Gastrocnemius medialis (tissue), 4 donors: ENCODE results near the gene TRIM8. TPM values are rescaled to one million over a fixed set of nuclear protein-coding genes. Genes with fewer than 3 reads are reported as not detected.

ENCODE experiments used
- ATAC-seq, 2 donors: fragments of 150-250 bp; one replicate each; pipeline ENCODE4 v1.9.1; 2016
- DNase-seq, 2 donors: peaks; one replicate each; pipeline ENCODE4 v3.0.0-alpha.2; 2019
- H3K27ac ChIP-seq, 4 donors: fragments of 200-600 bp; sonication (generic); 1 replicate in 1 of 4; 2 replicates in 3 of 4; pipeline ENCODE4 v1.5.1; 2016 to 2018; ENCODE audit warnings: mild to moderate bottlenecking in 2 of 4, moderate library complexity in 1 of 4
- H3K27me3 ChIP-seq, 3 donors: fragments of 200-600 bp; sonication (generic) in 2 of 3; 1 replicate in 1 of 3; 2 replicates in 2 of 3; pipeline versions ENCODE4 v1.5.1 to v1.6.0; 2016 to 2019; ENCODE audit warnings: mild to moderate bottlenecking in 1 of 3, moderate library complexity in 1 of 3
- H3K36me3 ChIP-seq, 2 donors: fragments of 200-600 bp; sonication (generic) in 1 of 2; one replicate each; pipeline ENCODE4 v1.5.1; 2017 to 2018
- H3K4me1 ChIP-seq, 2 donors: fragments of 200-600 bp; sonication (generic) in 1 of 2; one replicate each; pipeline ENCODE4 v1.5.1; 2016 to 2017; ENCODE audit warnings: mild to moderate bottlenecking in 2 of 2
- H3K4me3 ChIP-seq, 4 donors: fragments of 200-600 bp; sonication (generic) in 3 of 4; 1 replicate in 1 of 4; 2 replicates in 3 of 4; pipeline ENCODE4 v1.5.1; 2016 to 2019; ENCODE audit warnings: mild to moderate bottlenecking in 2 of 4
- H3K9me3 ChIP-seq, 3 donors: fragments of 200-600 bp; sonication (generic) in 2 of 3; 1 replicate in 1 of 3; 2 replicates in 2 of 3; pipeline ENCODE4 v1.5.1; 2016 to 2019
- POLR2A ChIP-seq, 2 donors: fragments of 450-650 bp; IDR thresholded peaks; one replicate each; pipeline ENCODE4 v1.6.1; 2017; ENCODE audit warnings: antibody characterized with exemption in 2 of 2, mild to moderate bottlenecking in 2 of 2, moderate library complexity in 2 of 2
- in situ Hi-C, 4 donors: fragments of 200-750 bp; cut with MboI; loops; one replicate each; pipeline versions ENCODE4 v1.15.0 to v1.8.0; 2017; ENCODE audit warnings: low sequenced_read_pairs in 4 of 4
- intact Hi-C: fragments of 100-400 bp; cut with DNase I; formaldehyde crosslinking; loops from one replicate; pipeline ENCODE4 v1.15.1; 2023; ENCODE audit warnings: low total_unique reads
- total RNA-seq, 4 donors: library from RNA; depleted of rRNA; stranded (reverse); fragments of >200 nt; gene quantifications; one replicate each; pipeline versions ENCODE4 v1.1.0 to v1.2.3, GENCODE V29; 2016
- TF ChIP-seq, protein P1 (sequence below), 5 experiments: fragments of 450-650 bp in 3 of 5; fragments of 200-600 bp in 2 of 5; sonication (generic) in 2 of 5; IDR thresholded peaks in 4 of 5; conservative IDR thresholded peaks in 1 of 5; 1 replicate in 4 of 5; 2 replicates in 1 of 5; pipeline ENCODE4 v1.5.1; 2016 to 2019; ENCODE audit warnings: antibody characterized with exemption in 5 of 5, mild to moderate bottlenecking in 3 of 5, moderate library complexity in 3 of 5

TRIM8 gene
- total RNA-seq, 4 donors from 2014 or later, result 113 to 222 (median 138) TPM

DNA sequence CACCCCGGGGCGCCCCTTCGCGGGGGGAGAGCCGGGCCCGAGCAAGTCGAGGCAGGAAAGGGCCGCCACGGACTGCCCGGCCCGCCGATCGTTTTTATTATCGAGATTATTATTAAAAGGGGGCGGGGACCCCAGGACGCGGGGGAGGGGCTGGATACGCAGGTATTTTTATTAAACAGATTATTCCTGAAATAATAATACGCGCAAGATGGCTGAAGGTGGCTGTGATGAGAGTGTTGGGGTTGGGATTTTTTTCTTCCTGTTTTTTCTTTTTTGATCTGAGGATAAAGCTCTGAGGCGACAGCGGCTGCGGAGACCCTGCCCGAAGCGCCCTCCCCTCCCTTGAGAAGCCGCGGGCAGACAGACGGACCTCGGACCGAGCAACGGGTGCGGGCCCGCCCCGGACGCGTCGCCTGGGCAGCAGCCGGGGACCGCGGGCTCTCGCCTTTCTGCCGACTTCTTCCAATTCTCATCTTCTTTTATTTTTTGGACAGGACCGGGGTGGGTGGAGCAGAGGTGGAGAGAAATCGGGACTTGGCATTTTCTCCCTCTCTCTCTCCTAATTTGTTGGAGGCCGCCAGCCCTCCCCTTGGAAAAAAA lies 1.4 kb upstream of the TRIM8 start:
- intact Hi-C loops (loop anchor here (2.0 kb wide), 2 partner anchors 22 to 134 kb away; no protein-coding TSS in a partner anchor), in situ Hi-C loops (no loop called here)
- Histone ChIP-seq H3K9me3 (no peaks in the 10 kb centered on the region), H3K27ac (peak overlapping the region; percentile 99 to 100 (median 100)), H3K36me3 (no peaks in the 10 kb centered on the region), H3K27me3 (no peaks in the 10 kb centered on the region), H3K4me3 (peak overlapping the region; percentile 62 to 90 (median 80)), H3K4me1 (peaks cover 19 to 22% of the 10 kb centered on the region in 2 donors)
- no peak for ATAC-seq
- no peak for TF ChIP-seq POLR2A (IDR thresholded peaks at IDR 0.05)
- TF ChIP-seq, protein P1, sequence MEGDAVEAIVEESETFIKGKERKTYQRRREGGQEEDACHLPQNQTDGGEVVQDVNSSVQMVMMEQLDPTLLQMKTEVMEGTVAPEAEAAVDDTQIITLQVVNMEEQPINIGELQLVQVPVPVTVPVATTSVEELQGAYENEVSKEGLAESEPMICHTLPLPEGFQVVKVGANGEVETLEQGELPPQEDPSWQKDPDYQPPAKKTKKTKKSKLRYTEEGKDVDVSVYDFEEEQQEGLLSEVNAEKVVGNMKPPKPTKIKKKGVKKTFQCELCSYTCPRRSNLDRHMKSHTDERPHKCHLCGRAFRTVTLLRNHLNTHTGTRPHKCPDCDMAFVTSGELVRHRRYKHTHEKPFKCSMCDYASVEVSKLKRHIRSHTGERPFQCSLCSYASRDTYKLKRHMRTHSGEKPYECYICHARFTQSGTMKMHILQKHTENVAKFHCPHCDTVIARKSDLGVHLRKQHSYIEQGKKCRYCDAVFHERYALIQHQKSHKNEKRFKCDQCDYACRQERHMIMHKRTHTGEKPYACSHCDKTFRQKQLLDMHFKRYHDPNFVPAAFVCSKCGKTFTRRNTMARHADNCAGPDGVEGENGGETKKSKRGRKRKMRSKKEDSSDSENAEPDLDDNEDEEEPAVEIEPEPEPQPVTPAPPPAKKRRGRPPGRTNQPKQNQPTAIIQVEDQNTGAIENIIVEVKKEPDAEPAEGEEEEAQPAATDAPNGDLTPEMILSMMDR (IDR thresholded peaks at IDR 0.05 in 4 of 5, conservative IDR thresholded peaks at IDR 0.05 in 1 of 5), result no peak
- DNase-seq, result peak; percentile 42 to 51

DNA sequence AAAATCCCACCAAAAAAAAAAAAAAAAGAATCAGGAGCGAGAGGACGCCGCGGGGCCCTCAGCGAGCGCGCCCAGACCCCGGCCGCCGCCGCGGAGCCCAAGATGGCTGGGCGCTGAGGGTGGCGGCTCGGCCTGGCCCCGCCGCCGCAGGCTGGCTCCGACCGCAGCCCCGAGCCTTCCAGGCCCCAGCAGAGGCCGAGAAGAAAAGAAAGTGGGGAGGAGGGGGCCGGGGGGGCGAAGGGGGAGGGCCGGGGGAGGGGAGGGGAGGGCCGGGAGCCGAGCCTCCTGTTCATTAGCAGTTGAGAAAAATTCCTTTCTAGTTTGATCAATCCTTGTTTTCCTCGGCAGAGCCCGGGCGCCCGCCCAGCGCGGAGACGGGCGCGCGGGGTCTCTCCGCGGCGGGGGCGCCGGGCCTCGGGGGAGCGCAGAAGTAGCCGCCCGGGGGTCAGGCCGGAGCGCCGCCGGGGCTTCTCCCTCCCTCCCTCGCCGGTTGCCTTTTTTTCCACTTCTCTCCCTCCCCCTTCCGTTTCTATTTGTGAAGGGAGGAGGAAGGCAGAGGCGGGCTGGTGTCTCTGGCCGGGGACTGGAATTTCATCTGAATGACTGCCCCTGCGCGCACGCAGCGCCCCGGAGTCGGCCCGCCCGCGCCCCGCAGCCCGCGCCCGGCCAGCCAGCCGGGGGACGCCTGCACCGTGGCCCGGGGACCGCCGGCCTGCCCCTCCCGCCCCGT lies 778 bp upstream of the TRIM8 start:
- peak; percentile 74 to 79 for DNase-seq
- intact Hi-C loops (loop anchor here (2.0 kb wide), 2 partner anchors 23 to 133 kb away; no protein-coding TSS in a partner anchor), in situ Hi-C loops (no loop called here)
- peak; percentile 66 to 85 for TF ChIP-seq POLR2A (IDR thresholded peaks at IDR 0.05)
- TF ChIP-seq, protein P1 (IDR thresholded peaks at IDR 0.05 in 4 of 5, conservative IDR thresholded peaks at IDR 0.05 in 1 of 5), result peak in 1 of 5 experiments; percentile 1
- Histone ChIP-seq H3K27me3 (no peaks in the 10 kb centered on the region), H3K4me3 (peak overlapping the region; percentile 62 to 90 (median 80)), H3K9me3 (no peaks in the 10 kb centered on the region), H3K27ac (peak overlapping the region; percentile 99 to 100 (median 100)), H3K4me1 (peaks cover 26 to 29% of the 10 kb centered on the region in 2 donors), H3K36me3 (no peaks in the 10 kb centered on the region)
- peak; percentile 16 to 23 for ATAC-seq

DNA sequence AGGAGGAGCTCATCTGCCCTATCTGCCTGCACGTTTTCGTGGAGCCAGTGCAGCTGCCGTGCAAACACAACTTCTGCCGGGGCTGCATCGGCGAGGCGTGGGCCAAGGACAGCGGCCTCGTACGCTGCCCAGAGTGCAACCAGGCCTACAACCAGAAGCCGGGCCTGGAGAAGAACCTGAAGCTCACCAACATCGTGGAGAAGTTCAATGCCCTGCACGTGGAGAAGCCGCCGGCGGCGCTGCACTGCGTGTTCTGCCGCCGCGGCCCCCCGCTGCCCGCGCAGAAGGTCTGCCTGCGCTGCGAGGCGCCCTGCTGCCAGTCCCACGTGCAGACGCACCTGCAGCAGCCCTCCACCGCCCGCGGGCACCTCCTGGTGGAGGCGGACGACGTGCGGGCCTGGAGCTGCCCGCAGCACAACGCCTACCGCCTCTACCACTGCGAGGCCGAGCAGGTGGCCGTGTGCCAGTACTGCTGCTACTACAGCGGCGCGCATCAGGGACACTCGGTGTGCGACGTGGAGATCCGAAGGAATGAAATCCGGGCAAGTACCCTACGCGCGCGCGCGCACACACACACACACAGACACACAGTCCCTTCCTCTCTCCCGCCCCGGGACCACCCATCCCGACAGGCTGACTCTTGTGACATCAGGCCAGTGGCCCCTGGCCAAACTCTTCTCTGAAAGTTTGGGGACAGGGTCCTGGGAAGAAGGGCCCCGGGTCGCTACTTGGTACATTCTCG lies 538 bp downstream of the TRIM8 start:
- no peak for TF ChIP-seq POLR2A (IDR thresholded peaks at IDR 0.05)
- TF ChIP-seq, protein P1 (IDR thresholded peaks at IDR 0.05 in 4 of 5, conservative IDR thresholded peaks at IDR 0.05 in 1 of 5), result peak; percentile 64 to 78 (median 70)
- peak; percentile 76 to 92 for DNase-seq

DNA sequence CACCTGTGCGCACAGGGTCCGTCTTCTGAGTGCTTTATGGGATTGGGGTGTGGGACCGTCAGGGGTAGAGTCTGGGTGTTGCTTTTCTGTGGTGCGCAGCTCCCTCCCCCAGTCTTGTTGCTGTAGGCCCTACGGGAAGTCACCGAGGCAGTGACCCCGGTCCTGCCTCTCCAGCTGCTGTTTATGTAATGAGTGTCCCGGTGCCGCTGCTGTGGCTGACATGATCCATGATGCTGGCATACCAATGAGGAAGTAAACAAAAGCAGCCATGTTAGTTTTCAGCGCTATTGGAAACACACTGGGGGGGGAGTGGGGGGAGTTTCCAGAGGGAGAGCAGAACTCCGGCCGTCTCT lies 1.1 kb downstream of the TRIM8 start:
- H3K27ac ChIP-seq, result peak overlapping the region; percentile 99 to 100 (median 100)
- TF ChIP-seq, protein P1 (IDR thresholded peaks at IDR 0.05 in 4 of 5, conservative IDR thresholded peaks at IDR 0.05 in 1 of 5), result no peak
- TF ChIP-seq POLR2A (IDR thresholded peaks at IDR 0.05), result no peak
- in situ Hi-C loops (no loop called here), intact Hi-C loops (no loop called here)
- no peaks in the 10 kb centered on the region for H3K9me3 ChIP-seq
- peaks cover 45 to 47% of the 10 kb centered on the region in 2 donors for H3K4me1 ChIP-seq
- peak; percentile 20 to 27 for ATAC-seq
- H3K27me3 ChIP-seq, result no peaks in the 10 kb centered on the region
- H3K4me3 ChIP-seq, result peak overlapping the region; percentile 62 to 90 (median 80)
- no peaks in the 10 kb centered on the region for H3K36me3 ChIP-seq
- DNase-seq, result peak; percentile 78 to 84

More for the DNA sequence above, 538 bp downstream of the TRIM8 start:
- in situ Hi-C loops, result no loop called here
- Histone ChIP-seq H3K27me3 (no peaks in the 10 kb centered on the region), H3K36me3 (no peaks in the 10 kb centered on the region), H3K9me3 (no peaks in the 10 kb centered on the region), H3K4me1 (peaks cover 39 to 42% of the 10 kb centered on the region in 2 donors), H3K4me3 (peak overlapping the region; percentile 62 to 90 (median 80)), H3K27ac (peak overlapping the region; percentile 99 to 100 (median 100))
- intact Hi-C loops, result no loop called here
- ATAC-seq, result peak; percentile 19 to 29
